Activated CD4-positive, alpha-beta T cell treated with anti-CD3 and anti-CD28 coated beads, Interleukin-2, amount 50 U/mL, for 4 hours (primary cell): Measurements from ENCODE around the gene ZNF385B.

Experiments used
- DNase-seq, 2 experiments: peaks; one replicate each; pipeline ENCODE4 v3.0.0-alpha.2; 2020

The ZNF385B gene

GRCh38 chr2:179578171-179578916, 283.1 kb downstream of the ZNF385B start:
- no peak for DNase-seq

DNA sequence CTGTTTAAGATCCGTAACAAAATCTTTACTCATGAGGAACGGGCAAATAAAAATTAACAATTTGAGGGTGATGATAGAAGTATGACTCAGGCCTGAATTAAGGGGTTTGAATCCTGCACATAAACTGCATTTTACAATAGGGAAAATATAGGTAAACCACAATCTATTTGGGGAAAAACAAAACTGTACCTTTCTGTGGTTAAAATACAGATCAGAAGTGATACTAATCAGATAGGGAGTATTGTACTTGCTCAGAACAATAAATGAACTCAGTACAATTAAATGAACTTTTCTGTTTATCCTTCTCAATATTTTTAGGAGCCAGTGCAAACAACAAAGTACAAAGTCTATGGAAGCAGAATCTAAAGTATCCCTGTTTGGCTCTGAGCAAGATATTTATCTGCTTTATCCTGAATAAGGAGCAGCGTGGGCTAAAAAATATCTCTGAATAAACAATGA, 287.3 kb downstream of the ZNF385B start:
- DNase-seq, result no peak

DNA sequence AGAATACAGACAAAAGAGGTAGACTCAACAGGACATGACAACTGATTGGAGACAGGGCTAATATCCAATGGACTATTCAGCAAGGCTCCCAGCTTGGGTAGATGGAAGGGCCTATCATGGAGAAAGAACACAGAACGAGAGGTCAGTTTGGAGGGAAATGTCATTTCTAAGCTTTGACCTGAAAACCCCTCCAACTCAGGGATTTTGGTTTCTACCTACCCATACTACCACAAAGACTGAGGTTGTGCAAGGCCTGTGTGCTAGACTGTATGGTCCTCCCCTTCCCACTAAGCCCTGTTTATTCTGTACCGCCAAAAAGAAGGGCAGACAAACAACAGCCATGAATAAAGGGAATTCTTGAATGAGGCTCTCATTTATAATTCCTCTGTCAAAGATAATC, 288.9 kb downstream of the ZNF385B start:
- no peak for DNase-seq

- DNase-seq, result no peak
Measured at GRCh38 chr2:179571721-179572120, 289.7 kb downstream of the ZNF385B start.

- DNase-seq, result no peak
Measured at GRCh38 chr2:179571252-179571651, 290.2 kb downstream of the ZNF385B start.

GRCh38 chr2:179569831-179570233, 291.6 kb downstream of the ZNF385B start:
- DNase-seq, result no peak

- DNase-seq, result no peak
Measured at GRCh38 chr2:179565807-179566206, 295.6 kb downstream of the ZNF385B start.

DNA sequence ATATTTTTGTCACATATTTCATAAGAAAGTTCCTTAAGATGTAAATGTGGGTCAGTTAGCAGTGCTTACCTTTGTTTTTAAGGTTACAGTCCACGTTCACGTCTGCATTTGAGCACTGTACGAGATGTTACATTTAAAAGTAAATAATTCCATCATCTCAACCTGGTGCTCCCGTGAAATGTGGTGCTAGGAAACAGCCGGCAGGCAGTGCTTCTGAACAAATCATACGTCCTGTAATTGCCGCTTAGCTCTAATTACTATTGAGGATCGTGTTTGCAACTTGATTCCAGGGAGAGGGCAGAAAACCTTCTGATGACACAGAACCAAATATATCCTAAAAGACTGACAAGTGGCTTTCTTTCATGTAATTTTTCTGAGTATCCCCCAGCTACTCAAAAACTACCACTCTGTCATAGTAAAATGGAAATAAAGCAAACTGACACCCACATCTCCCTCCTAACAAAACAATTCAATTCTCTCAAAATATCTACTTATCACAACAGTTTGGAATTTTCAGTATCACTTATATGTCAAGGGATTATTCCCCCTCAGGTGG, 299.0 kb downstream of the ZNF385B start:
- no peak for DNase-seq

- DNase-seq, result no peak
Measured at GRCh38 chr2:179561702-179562101, 299.7 kb downstream of the ZNF385B start.

GRCh38 chr2:179560257-179560735, 301.1 kb downstream of the ZNF385B start:
- no peak for DNase-seq

GRCh38 chr2:179559108-179559806, 302.2 kb downstream of the ZNF385B start:
- DNase-seq, result no peak

DNA sequence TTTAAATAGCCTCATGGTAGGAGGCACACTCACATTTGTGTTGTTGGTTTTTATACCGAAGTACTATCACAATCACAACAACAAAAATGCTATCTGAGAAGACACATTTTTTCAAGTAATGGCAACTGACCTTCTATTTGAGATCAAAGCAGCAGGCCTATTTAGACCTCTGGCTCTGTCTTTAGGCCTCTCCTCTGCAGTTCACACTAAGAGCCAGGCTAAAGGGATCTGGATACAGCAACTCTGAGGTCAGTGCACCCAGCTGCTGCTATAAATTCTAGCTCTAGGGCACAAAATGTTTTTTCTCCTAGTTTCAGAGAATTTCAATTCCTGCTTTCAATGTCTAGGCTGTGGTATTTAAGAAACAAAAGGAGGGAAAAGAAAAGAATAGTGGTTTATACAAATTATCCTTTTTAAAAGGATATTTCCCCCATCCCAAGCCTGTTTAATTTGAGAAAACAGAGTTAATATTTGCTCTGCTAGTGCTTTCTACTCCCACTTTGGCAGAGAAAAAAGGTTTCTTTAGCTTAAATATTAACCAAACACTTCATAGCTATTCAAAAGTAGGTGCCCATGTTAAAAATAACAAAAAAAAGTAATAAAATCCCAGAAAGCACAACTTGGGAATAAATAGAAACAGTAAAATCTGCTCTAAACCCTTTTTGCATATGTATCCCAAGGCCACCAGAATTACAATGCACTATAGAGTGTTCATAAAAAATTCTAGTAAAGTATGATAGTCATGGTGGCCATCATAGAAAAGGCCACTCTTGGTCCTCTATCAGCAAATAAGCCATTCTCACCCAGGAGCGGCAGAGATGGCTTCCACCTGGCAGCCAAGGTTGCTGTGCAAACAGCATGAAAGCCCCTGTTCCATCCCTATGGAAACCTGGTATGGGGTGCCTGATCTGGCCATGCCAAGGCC, 303.1 kb downstream of the ZNF385B start:
- no peak for DNase-seq

DNA sequence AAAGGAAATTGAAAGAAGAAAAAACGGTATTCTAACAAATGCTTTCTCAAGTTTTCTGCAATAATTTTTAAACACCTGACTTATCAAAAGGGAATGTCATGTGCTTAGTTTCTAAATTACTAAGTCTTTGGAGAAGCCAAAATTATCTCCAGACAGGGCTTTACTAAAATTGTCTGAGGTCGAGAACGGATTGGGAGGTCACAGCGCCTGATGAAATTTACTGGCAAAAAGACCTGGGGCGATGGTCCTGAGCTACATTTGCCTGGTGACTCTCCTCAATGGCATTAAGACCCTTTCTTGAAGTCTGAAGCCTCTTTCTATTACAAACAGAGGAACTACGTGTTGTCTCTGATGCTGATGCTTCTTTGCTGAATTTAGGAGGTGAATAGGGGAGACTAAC, 305.0 kb downstream of the ZNF385B start:
- DNase-seq, result no peak

GRCh38 chr2:179555691-179556283, 305.6 kb downstream of the ZNF385B start:
- DNase-seq, result no peak

GRCh38 chr2:179554639-179555386, 306.6 kb downstream of the ZNF385B start:
- DNase-seq, result no peak

GRCh38 chr2:179553382-179553781, 308.0 kb downstream of the ZNF385B start:
- no peak for DNase-seq

GRCh38 chr2:179551539-179552045, 309.8 kb downstream of the ZNF385B start:
- DNase-seq, result no peak

DNA sequence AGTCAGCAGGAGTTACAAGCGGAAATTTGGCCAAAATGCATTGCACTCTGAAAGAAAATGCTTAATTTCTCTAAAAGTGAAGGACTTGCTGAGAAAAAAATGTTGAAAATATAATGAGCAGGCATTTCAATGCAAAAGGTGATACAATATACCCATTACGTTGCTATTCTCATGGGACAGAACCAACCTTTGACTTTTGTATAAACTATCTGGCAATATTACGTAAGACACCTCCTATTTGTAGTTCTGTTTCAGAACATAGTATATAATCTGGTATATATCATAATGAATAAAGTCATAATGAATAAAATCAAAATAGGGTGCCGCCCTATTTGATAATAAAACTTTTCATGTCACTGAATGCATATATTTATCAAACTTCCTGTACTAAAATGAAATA, 310.6 kb downstream of the ZNF385B start:
- DNase-seq, result no peak

- DNase-seq, result no peak
Measured at GRCh38 chr2:179550214-179550613, 311.2 kb downstream of the ZNF385B start.

- DNase-seq, result no peak
Measured at GRCh38 chr2:179546656-179547055, 314.8 kb downstream of the ZNF385B start.

GRCh38 chr2:179545024-179545423, 316.4 kb downstream of the ZNF385B start:
- no peak for DNase-seq
